Measurements from ENCODE around the gene CRISP2.

- TF ChIP-seq, protein P1, sequence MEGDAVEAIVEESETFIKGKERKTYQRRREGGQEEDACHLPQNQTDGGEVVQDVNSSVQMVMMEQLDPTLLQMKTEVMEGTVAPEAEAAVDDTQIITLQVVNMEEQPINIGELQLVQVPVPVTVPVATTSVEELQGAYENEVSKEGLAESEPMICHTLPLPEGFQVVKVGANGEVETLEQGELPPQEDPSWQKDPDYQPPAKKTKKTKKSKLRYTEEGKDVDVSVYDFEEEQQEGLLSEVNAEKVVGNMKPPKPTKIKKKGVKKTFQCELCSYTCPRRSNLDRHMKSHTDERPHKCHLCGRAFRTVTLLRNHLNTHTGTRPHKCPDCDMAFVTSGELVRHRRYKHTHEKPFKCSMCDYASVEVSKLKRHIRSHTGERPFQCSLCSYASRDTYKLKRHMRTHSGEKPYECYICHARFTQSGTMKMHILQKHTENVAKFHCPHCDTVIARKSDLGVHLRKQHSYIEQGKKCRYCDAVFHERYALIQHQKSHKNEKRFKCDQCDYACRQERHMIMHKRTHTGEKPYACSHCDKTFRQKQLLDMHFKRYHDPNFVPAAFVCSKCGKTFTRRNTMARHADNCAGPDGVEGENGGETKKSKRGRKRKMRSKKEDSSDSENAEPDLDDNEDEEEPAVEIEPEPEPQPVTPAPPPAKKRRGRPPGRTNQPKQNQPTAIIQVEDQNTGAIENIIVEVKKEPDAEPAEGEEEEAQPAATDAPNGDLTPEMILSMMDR (IDR thresholded peaks at IDR 0.05), result no peak
- no peak for TF ChIP-seq EZH2 (IDR thresholded peaks at IDR 0.05; ENCODE audit: borderline replicate concordance, insufficient read depth, low read depth, low read length, poor library complexity, severe bottlenecking)
Measured at GRCh38 chr6:49645139-49645538, 68.2 kb downstream of the CRISP2 start.

Measured in B cell (primary cell).